ENCODE data around the gene BCAR3.
"Not testable (repeated sequence)": the region's sequence is repeated elsewhere in the genome, so short reads cannot be mapped to it uniquely, and the experiment has no call there.

BCAR3 gene

GRCh38 chr1:93597709-93598108 is 83.9 kb downstream of the BCAR3 start:
- DNase-seq (ENCODE audit: low read depth): no peak

DNA sequence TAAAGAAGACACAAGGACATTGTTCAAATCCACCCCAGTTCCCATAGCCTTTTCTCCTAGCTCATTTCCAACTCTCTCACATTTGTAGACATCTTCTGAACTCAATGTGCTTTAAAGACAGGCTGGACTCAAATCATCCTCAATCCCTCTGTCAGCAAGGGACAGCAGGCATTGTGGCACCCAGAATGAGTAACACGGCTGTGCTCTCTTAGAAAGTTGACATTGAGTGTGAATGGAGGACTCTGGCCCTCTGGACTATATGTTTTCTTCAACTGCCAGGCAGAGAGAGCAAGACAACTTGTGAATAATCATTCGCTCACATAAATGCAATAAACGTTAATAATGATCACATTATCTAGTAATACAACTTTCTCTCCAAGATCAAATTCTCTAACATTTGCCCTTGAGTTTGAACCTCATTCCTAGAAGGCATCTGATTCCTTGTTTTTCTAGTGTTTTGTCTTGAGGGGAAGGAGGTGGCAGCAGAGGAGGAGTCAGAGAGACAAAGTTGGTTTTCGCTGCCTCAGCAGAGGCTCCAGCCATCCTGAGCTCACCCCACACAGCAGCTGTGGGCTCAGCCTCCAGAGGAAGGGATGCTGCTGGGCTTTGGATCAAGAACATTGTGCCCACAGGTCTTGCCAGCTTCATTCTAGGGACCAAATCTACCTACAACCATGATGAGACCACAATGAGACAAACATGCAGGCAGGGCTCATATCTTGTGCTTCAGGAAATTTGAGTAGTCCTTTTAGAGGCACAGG is 85.1 kb downstream of the BCAR3 start:
- DNase-seq (ENCODE audit: low read depth): no peak

DNA sequence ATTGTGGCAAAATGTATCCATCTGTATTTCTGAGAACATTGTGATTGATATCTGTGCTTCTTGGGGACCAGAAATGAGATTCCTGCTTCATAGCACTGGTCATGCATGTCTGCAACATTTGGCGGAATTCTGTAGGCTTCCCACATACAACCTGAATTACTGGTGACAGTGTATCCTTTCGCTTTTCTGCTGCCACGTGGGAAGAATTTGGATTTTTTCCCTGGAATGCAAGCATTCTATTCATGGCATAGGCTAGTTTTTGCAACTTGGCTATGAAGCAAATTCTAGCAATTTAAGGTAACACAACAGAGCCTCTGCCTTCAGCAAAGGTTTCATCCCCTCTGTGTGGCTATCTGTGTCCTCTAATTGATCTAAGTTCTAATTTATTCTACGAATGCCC is 85.9 kb downstream of the BCAR3 start:
- DNase-seq (ENCODE audit: low read depth): no peak

DNA sequence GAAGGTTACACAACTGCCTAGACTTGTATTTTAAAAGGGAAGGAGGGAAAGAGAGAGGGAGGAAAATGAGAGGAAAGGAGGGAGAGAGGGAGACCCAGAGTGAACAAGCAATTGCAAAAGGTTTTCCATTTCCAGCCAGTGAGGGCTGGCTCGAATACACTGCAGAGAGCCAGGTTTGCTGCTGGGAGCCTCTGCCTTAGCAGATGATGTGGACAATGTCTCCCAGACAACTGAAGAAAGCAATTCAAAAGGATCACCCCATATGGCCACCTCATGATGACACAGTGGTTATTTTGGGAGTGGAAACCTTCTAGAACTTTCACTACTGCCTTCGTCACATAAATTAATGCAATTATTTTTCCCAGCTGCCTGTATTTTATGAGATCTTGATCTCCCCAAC is 86.4 kb downstream of the BCAR3 start:
- DNase-seq (ENCODE audit: low read depth): no peak

DNA sequence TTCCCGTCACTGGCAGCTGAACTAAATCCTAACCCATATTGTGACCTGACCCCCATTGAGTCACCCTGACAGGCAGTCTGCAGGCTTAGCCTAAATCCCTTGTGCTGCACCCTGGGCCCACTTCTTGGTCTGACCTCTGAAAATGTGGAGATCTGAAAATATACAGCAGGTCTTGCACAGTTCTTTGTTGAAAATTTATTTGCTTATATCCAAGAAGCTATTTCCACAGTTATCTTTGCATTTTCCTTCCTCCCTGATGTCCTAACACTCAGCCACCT is 87.1 kb downstream of the BCAR3 start:
- DNase-seq (ENCODE audit: low read depth): no peak

DNA sequence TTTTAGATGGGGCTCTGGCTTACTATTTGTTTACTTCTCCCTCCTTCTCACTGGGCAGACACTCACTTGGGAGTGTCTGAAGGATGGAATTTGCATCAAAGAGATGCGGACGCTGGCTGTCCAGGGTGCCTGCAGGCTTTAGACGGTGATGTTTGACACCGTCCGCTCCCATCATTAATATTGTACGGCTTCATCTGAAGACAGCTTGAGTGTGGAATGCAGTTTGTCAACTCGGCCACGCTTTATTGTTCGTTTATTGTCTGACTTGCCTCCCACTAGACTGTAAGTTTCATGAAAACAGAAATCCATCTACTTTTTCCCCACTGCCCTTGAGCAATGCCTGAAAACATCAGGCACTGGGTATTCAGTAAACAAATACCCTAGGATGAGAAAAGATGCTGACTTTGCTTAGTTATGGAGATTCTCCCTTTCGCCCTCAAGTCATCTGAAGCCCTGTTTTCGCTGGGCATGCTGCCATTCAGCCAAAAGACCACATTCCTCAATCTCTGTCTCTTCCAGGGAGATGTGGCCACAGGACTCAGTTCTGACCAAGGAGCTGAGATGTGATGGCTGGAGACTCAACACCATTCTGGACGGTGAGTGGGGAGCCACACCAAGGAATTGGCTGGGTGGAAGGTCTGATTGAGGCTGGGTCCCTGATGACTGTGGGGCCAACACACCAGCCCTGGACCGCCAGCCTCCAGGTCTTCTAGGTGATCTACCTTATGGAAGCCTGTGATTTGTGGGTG is 87.6 kb downstream of the BCAR3 start:
- no peak for DNase-seq (ENCODE audit: low read depth)

GRCh38 chr1:93592551-93592949 is 89.1 kb downstream of the BCAR3 start:
- no peak for DNase-seq (ENCODE audit: low read depth)

DNA sequence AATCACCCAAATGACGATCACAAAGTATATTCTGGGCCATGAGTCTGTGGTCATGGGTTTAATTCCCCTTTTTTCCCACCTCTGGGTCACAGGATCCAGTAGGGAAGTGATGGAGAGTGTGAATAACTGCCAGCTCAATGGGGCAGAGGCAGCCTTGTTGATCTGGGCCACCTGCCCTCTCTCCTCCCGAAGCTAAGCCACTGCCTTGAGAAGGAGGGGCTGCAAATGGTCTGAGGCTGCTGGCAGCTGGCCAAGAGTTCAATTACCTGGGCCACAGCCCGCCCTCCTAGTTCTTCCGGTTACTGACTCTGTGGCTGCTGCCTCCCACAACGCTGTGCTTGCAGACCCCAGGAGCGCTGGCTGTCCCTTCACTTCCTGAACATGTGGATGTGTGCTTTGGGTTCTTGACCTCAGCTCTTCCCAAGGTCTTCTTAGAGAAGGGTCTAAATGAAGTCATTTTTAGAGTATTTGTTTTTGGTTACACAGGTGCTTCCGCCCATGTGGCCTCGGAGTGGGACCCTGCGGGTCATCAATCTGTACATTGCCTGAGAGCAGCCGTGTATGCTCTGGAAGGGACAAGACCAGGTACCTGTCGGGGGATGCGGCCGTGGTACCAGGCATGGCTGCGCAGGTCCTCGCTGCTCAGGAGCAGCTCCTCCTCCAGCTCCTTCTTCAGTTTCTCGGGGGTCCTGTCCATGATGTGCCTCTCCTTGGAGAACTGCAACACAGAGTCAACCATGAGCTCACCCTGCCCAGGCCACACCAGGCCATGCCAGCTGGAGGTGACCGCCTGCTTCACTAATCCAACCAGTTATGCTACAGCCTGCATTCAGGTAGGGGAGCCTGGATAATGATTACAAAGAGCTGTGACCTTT is 89.7 kb downstream of the BCAR3 start:
- DNase-seq (ENCODE audit: low read depth): no peak

DNA sequence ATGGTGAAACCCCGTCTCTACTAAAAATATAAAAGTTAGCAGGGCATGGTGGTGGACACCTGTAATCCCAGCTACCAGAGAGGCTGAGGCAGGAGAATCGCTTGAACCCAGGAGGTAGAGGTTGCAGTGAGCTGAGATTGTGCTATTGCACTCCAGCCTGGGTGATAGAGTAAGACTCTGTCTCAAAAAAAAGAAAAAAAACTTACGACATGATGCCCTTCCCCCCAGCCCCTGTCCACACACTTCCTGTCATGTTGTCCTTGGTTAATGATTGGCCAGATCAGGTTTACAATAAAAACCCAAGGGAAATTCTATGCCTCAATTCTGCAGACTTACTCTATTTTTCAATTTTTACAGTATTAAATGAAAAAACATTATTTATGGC is 90.4 kb downstream of the BCAR3 start:
- not testable (repeated sequence) for DNase-seq (ENCODE audit: low read depth)

DNA sequence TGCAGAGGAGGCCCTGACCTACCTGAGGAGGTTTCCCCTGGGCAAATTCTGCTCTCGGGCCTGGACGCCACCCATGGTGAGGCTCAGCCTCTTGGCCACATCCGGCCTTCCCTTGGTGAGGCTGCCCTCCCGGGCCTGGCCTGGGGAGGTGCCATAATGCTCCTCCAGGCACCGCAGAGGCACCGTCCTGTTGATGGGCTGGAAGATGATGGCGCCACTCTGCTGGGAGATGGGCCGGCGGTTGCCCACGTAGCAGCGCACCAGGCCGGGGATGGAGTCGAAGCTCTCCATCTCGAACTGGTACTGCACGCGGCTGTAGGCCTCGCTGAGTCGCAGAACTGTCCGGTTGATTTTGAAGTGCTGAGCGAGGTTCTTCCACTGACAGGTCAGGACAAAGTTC is 92.7 kb downstream of the BCAR3 start:
- DNase-seq (ENCODE audit: low read depth): no peak

DNA sequence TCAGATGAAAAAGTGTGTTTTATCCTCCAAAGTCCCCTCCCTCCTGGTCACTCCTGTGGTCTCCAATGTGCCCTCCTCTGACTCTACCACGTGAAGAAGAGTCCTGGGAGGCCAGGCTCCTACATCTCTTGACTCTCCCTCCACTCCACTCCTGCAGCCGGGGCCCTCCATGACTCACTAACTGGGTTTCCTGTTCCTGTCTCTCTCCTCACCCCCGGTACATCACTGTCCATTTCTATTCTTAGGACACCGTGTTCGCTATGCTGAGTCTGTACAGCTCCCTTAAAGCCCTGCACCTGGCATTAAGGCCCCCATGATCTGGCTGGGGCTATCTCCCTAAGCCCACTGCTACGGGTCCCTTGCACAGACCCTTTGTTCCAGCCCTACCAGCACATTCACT is 93.4 kb downstream of the BCAR3 start:
- DNase-seq (ENCODE audit: low read depth): no peak

- no peak for DNase-seq (ENCODE audit: low read depth)
Measured at GRCh38 chr1:93587354-93587753, 94.3 kb downstream of the BCAR3 start.

DNA sequence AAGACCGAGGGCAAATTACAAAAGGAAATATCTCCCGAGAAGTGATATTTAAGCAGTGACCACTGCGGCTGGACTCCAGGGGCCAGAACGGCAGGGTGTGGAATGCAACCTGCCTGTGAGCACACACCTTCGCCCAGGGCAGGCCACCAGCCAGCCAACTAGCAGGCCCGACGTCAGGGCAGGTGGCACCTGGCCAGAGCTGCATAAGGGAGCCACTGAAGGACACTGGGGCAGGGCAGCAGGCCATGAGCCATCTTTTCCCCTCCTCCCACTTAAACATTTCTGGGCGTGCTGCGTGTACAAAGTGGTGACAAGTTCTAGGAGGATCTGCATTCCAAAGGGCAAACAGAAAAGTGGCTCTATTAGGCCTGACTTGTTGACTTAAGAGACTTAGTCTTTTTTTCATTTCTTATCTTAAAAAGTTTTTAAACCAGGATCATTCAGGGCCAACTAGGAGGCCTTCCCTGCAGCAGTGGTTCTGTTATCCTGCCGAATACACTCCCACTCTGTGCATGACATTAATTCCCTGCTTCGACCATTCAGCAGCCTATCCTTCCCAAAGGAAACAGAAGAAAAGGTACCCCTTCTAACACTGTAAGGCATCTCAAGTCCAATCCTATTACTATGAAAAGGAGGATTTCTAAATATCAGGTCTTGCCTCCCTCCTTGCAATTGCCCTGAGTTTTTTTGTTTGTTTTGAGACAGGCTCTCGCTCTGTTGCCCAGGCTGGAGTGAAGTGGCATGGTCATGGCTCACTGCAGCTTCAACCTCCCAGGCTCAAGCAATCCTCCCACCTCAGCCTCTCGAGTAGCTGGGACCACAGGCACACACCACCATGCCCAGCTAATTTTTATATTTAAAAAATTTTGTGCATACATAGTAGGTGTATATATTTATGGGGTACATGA is 96.3 kb downstream of the BCAR3 start:
- no peak for DNase-seq (ENCODE audit: low read depth)

DNA sequence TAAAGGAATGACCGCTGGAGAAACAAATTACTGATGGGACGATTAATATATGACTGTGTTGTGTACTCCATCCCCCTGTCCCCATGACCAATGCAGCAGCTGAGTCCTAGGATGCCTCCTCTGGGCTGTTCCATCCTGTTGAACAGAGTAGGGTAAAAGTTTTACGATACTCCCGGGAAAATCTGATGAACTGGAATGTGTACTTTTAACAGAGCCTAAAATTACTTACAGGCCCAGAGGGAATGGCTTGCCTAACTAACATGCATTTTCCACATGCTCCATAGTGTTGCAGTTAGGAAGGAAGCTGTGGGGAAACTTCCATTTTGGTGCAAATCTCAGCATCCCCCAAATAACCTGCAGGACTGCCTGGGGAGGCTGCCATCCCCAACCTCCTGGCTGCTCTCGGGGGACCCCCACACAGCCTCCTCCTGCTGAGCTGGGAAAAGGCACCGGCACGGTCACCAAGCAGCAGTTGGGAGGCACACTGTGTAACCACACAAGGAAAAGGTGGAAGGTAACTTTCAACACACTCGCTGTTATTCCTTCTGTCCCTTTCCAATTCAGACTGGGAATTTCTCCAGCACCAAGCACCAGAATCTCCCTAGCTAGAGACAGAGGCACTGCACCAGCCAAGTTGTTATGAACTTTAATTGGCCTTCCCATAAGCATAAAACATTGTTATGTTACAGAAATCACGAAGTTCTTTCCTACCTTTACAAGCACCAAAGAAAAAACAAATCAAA is 97.2 kb downstream of the BCAR3 start:
- DNase-seq (ENCODE audit: low read depth): no peak

- no peak for DNase-seq (ENCODE audit: low read depth)
Measured at GRCh38 chr1:93581917-93582850, 99.5 kb downstream of the BCAR3 start.

DNA sequence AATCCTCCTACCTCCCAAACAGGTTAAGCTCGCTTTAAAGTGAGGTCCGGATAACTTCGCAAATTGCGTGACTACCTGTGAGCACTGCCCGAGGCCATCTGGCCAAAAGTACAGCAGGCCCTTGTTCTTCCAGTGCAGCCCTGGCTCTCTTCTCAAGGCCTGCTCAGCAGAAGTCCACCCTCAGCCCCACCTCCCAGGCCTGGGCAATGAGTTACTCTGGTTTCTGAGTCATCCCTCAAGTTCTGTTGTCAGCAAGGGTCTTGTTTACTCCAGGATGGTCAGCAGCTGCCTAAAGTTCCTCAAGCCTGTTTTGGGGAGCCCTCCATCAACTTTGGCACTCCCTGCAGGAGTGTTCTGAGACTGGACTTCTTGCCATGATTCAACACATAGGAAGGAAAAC is 101.7 kb downstream of the BCAR3 start:
- no peak for DNase-seq (ENCODE audit: low read depth)

GRCh38 chr1:93578911-93579825 is 102.5 kb downstream of the BCAR3 start:
- no peak for DNase-seq (ENCODE audit: low read depth)

GRCh38 chr1:93578433-93578830 is 103.2 kb downstream of the BCAR3 start:
- DNase-seq (ENCODE audit: low read depth): no peak
